GM12878 (cell line): ENCODE measurements around the gene PTK7. TPM values are rescaled to one million over a fixed set of nuclear protein-coding genes. Genes with fewer than 3 reads are reported as not detected.

Experiments used
- ATAC-seq: fragments of 200-7000 bp; cut with Tn5 transposase; 3 replicates; pipeline ENCODE4 v1.9.1; 2020; ENCODE audit warnings: mild to moderate bottlenecking, moderate library complexity
- BruUV-seq: library from RNA; stranded (reverse); fragments of 400-500 nt; replicated peaks from 2 replicates; lab custom pipeline; 2021; lab: Mats Ljungman, UMichigan
- CTCF ChIA-PET: fragments of 300-600 bp; sonication (Branson Sonifier 250); formaldehyde crosslinking; extraction: SDS; loops from one replicate; lab custom pipeline; 2021; ENCODE audit warnings: inconsistent platforms; lab: Yijun Ruan, JAX
- POLR2A ChIA-PET: fragments of 350-600 bp; formaldehyde crosslinking; extraction: SDS; loops from one replicate; lab custom pipeline; 2021; ENCODE audit warnings: inconsistent platforms; lab: Charles Lee
- RAD21 ChIA-PET: fragments of 300-600 bp; sonication (Branson Sonifier 250); formaldehyde crosslinking; loops from one replicate; lab custom pipeline; 2023; ENCODE audit warnings: antibody characterized with exemption; ENCODE audit not compliant: unreplicated experiment; lab: Charles Lee
- SMC1A ChIA-PET: fragments of 300-600 bp; sonication (Branson Sonifier 250); formaldehyde crosslinking; loops from one replicate; lab custom pipeline; 2023; ENCODE audit not compliant: unreplicated experiment, uncharacterized antibody; lab: Charles Lee
- DNase-seq: peaks from one replicate; pipeline ENCODE4 v3.0.0-alpha.2; 2011; ENCODE audit warnings: low read depth, low spot score
- FAIRE-seq: peaks from 3 replicates; lab custom pipeline; 2011; peaks lifted over from hg19 to GRCh38; lab: Jason Lieb, UNC
- H2AFZ ChIP-seq: 2 replicates; pipeline ENCODE4 v1.6.0; 2011; ENCODE audit warnings: low read depth, low read length, control low read depth; ENCODE audit not compliant: control insufficient read depth
- H3K27ac ChIP-seq: 2 replicates; pipeline ENCODE4 v1.5.1; 2011; ENCODE audit warnings: control low read depth; ENCODE audit not compliant: control insufficient read depth, insufficient read depth
- H3K27me3 ChIP-seq, 2 experiments: replicated peaks in 1 of 2; 2 replicates each; pipeline versions ENCODE4 v1.6.0 to v1.6.1; 2011; ENCODE audit warnings: low read length in 1 of 2; ENCODE audit not compliant: control insufficient read depth in 2 of 2, insufficient read depth in 2 of 2
- H3K36me3 ChIP-seq, 2 experiments: 2 replicates each; pipeline ENCODE4 v1.5.1; 2011; ENCODE audit warnings: low read length in 1 of 2; ENCODE audit not compliant: control insufficient read depth in 2 of 2, insufficient read depth in 2 of 2
- H3K4me1 ChIP-seq: 2 replicates; pipeline ENCODE4 v1.6.1; 2011; ENCODE audit warnings: mild to moderate bottlenecking, low read length, moderate library complexity, mixed read lengths; ENCODE audit not compliant: control insufficient read depth, insufficient read depth
- H3K4me2 ChIP-seq: 2 replicates; pipeline ENCODE4 v1.6.0; 2011; ENCODE audit warnings: control low read depth; ENCODE audit not compliant: control insufficient read depth, insufficient read depth
- H3K4me3 ChIP-seq: fragments of 200-600 bp; sonication (generic); 2 replicates; pipeline ENCODE4 v1.5.1; 2016
- H3K79me2 ChIP-seq: 2 replicates; pipeline ENCODE4 v1.6.0; 2011; ENCODE audit warnings: low read length; ENCODE audit not compliant: control insufficient read depth, insufficient read depth
- H3K9ac ChIP-seq: 2 replicates; pipeline ENCODE4 v1.8.0; 2011; ENCODE audit warnings: low read length, control low read depth, mixed read lengths; ENCODE audit not compliant: control insufficient read depth, insufficient read depth
- H3K9me3 ChIP-seq: replicated peaks from 3 replicates; pipeline ENCODE4 v1.5.1; 2011; ENCODE audit warnings: mild to moderate bottlenecking, low read length; ENCODE audit not compliant: control insufficient read depth, insufficient read depth
- H4K20me1 ChIP-seq: 2 replicates; pipeline ENCODE4 v1.6.0; 2011; ENCODE audit not compliant: control insufficient read depth, insufficient read depth
- BACH1 ChIP-seq: fragments of 450-650 bp; IDR thresholded peaks from 2 replicates; pipeline ENCODE4 v1.6.1; 2017; ENCODE audit warnings: mild to moderate bottlenecking, borderline replicate concordance
- DPF2 ChIP-seq: fragments of 450-650 bp; IDR thresholded peaks from 2 replicates; pipeline ENCODE4 v1.6.1; 2017; ENCODE audit warnings: mild to moderate bottlenecking
- ESRRA ChIP-seq: IDR thresholded peaks from 2 replicates; pipeline ENCODE4 v1.6.1; 2012; ENCODE audit warnings: mild to moderate bottlenecking, low read length, improper control_type of control experiment
- RAD21 ChIP-seq: IDR thresholded peaks from 2 replicates; pipeline ENCODE4 v1.6.1; 2011; ENCODE audit warnings: mild to moderate bottlenecking, low read depth, low read length, moderate library complexity; ENCODE audit not compliant: insufficient read depth
- SMC3 ChIP-seq: IDR thresholded peaks from 2 replicates; pipeline ENCODE4 v1.6.1; 2011; ENCODE audit warnings: low read length, improper control_type of control experiment, borderline replicate concordance
- TAF1 ChIP-seq: IDR thresholded peaks from 2 replicates; pipeline ENCODE4 v1.6.1; 2011; ENCODE audit warnings: mild to moderate bottlenecking, low read depth, low read length, borderline replicate concordance
- YY1 ChIP-seq: IDR thresholded peaks from 2 replicates; pipeline ENCODE4 v1.6.1; 2011; ENCODE audit warnings: low read depth, mild to moderate bottlenecking, low read length
- ZSCAN29 ChIP-seq: fragments of 450-650 bp; IDR thresholded peaks from 2 replicates; pipeline ENCODE4 v1.6.1; 2017; ENCODE audit warnings: mild to moderate bottlenecking, moderate library complexity
- ZZZ3 ChIP-seq: IDR thresholded peaks from 2 replicates; pipeline ENCODE4 v1.6.1; 2011; ENCODE audit warnings: low read depth; ENCODE audit not compliant: control insufficient read depth, insufficient read length
- whole genome bisulfite sequencing: methylation state at CpG from one replicate; pipeline ENCODE4 v1.1.6; 2016; ENCODE audit warnings: low lambda C conversion rate; ENCODE audit not compliant: insufficient replicate concordance, insufficient coverage; ENCODE audit errors: missing lambda C conversion rate; 5-methylcytosine and 5-hydroxymethylcytosine counted together
- in situ Hi-C: fragments of 300-500 bp; cut with MboI; formaldehyde crosslinking; loops from 9 replicates; pipeline ENCODE4 v1.14.3; 2018; ENCODE audit warnings: mixed read lengths
- intact Hi-C: fragments of 100-400 bp; cut with micrococcal nuclease; formaldehyde crosslinking; loops from one replicate; pipeline ENCODE4 v1.14.2; 2022; ENCODE audit not compliant: unreplicated experiment
- polyA plus RNA-seq, 11 experiments: library from polyadenylated mRNA; depleted of rRNA in 4 of 11; unstranded in 6 of 11; stranded (reverse) in 5 of 11; fragments of >200 nt; fragmentation: Nextera tagmentation in 4 of 11; fragmentation: Illumina TruSeq in 1 of 11; extraction: Ambion mirVana in 4 of 11; extraction: Trizol in 1 of 11; gene quantifications; 1 replicate in 1 of 11; 2 replicates in 10 of 11; pipeline versions ENCODE4 v1.2.1 to v1.2.3, GENCODE V29; 2011 to 2016; ENCODE audit warnings: inconsistent platforms in 2 of 11, missing spikeins in 2 of 11, low read depth in 1 of 11
- total RNA-seq, 4 experiments: library from RNA; depleted of rRNA in 3 of 4; stranded (reverse); fragments of >200 nt in 3 of 4; fragmentation: Illumina TruSeq in 1 of 4; extraction: Trizol in 1 of 4; gene quantifications; 2 replicates each; pipeline versions ENCODE4 v1.2.1 to v1.2.3, GENCODE V29; 2013 to 2021
- TF ChIP-seq, protein P1 (sequence below): IDR thresholded peaks from 2 replicates; pipeline ENCODE4 v1.6.1; 2012; ENCODE audit warnings: improper control_type of control experiment, low read depth, low read length; ENCODE audit not compliant: insufficient replicate concordance
- TF ChIP-seq, protein P2 (sequence below), 3 experiments: IDR thresholded peaks in 2 of 3; conservative IDR thresholded peaks in 1 of 3; 2 replicates each; pipeline ENCODE4 v1.5.1; 2011; ENCODE audit warnings: low read depth in 3 of 3, low read length in 3 of 3, mild to moderate bottlenecking in 3 of 3, control low read depth in 2 of 3, moderate library complexity in 2 of 3, inconsistent platforms in 1 of 3, mixed read lengths in 1 of 3; ENCODE audit not compliant: control insufficient read depth in 2 of 3, insufficient read depth in 1 of 3; ENCODE audit errors: extremely low read depth in 1 of 3

PTK7 gene
- total and polyA plus RNA-seq, 10 of the 15 experiments (the other 5 are each of a cell fraction or from before 2014, with no cell fraction given) = 0.18 to 14.4 (median 3.3) TPM; not detected in 1

DNA sequence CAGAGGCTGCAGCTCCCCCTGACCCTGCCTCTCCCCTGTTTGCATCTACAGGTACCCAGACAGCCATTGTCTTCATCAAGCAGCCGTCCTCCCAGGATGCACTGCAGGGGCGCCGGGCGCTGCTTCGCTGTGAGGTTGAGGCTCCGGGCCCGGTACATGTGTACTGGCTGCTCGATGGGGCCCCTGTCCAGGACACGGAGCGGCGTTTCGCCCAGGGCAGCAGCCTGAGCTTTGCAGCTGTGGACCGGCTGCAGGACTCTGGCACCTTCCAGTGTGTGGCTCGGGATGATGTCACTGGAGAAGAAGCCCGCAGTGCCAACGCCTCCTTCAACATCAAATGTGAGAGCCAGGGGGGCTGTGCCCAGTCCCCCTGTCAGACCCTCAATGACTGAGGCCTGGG is 52.8 kb downstream of the PTK7 start (continued):
- TF ChIP-seq, protein P1, sequence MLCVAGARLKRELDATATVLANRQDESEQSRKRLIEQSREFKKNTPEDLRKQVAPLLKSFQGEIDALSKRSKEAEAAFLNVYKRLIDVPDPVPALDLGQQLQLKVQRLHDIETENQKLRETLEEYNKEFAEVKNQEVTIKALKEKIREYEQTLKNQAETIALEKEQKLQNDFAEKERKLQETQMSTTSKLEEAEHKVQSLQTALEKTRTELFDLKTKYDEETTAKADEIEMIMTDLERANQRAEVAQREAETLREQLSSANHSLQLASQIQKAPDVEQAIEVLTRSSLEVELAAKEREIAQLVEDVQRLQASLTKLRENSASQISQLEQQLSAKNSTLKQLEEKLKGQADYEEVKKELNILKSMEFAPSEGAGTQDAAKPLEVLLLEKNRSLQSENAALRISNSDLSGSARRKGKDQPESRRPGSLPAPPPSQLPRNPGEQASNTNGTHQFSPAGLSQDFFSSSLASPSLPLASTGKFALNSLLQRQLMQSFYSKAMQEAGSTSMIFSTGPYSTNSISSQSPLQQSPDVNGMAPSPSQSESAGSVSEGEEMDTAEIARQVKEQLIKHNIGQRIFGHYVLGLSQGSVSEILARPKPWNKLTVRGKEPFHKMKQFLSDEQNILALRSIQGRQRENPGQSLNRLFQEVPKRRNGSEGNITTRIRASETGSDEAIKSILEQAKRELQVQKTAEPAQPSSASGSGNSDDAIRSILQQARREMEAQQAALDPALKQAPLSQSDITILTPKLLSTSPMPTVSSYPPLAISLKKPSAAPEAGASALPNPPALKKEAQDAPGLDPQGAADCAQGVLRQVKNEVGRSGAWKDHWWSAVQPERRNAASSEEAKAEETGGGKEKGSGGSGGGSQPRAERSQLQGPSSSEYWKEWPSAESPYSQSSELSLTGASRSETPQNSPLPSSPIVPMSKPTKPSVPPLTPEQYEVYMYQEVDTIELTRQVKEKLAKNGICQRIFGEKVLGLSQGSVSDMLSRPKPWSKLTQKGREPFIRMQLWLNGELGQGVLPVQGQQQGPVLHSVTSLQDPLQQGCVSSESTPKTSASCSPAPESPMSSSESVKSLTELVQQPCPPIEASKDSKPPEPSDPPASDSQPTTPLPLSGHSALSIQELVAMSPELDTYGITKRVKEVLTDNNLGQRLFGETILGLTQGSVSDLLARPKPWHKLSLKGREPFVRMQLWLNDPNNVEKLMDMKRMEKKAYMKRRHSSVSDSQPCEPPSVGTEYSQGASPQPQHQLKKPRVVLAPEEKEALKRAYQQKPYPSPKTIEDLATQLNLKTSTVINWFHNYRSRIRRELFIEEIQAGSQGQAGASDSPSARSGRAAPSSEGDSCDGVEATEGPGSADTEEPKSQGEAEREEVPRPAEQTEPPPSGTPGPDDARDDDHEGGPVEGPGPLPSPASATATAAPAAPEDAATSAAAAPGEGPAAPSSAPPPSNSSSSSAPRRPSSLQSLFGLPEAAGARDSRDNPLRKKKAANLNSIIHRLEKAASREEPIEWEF = no peak
- TF ChIP-seq ZZZ3 = no peak
- no peak for TF ChIP-seq ZSCAN29
- TF ChIP-seq BACH1 = no peak
- TF ChIP-seq, all 136 proteins: peak for 0

DNA sequence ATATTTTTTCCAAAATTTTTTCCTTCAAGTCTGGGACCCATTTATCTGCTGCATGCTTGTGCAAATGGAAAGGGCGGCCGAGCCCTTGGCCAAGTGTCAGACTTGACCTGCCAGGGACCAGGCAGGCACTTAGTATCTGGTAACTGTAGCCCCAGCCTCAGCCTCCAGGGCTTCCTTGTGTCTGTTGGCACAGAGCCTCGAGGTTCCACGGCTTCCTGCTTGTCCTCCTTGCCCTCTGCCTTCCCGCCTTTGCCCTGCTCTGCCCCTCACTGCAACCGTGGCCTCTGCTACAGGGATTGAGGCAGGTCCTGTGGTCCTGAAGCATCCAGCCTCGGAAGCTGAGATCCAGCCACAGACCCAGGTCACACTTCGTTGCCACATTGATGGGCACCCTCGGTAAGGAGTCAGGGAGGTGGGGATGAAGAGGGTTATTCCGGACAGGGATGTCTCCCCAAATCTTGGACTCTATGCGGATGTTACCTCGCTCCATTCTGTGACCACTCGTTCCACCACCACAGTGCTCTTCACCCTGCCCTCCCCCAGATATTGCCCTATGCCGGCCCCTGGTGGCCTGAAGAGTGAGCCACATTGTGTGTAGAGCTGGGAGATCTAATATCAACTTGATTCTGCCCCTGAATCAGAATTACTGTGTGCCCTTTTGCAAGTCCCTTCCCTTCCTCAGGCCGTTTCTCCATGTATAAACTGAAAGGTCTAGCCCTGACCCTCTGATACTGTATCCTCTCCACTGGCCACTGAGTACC is 53.5 kb downstream of the PTK7 start:
- no peaks in the 10 kb centered on the region for H3K4me1 ChIP-seq
- TF ChIP-seq DPF2 (no peak), SMC3 (peak; percentile 81), RAD21 (peak; percentile 82), YY1 (0 out of 2 replicates have a peak, but pooled peaks have one; percentile 12), ESRRA (no peak), TAF1 (no peak)
- TF ChIP-seq, protein P2, sequence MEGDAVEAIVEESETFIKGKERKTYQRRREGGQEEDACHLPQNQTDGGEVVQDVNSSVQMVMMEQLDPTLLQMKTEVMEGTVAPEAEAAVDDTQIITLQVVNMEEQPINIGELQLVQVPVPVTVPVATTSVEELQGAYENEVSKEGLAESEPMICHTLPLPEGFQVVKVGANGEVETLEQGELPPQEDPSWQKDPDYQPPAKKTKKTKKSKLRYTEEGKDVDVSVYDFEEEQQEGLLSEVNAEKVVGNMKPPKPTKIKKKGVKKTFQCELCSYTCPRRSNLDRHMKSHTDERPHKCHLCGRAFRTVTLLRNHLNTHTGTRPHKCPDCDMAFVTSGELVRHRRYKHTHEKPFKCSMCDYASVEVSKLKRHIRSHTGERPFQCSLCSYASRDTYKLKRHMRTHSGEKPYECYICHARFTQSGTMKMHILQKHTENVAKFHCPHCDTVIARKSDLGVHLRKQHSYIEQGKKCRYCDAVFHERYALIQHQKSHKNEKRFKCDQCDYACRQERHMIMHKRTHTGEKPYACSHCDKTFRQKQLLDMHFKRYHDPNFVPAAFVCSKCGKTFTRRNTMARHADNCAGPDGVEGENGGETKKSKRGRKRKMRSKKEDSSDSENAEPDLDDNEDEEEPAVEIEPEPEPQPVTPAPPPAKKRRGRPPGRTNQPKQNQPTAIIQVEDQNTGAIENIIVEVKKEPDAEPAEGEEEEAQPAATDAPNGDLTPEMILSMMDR (IDR thresholded peaks at IDR 0.05 in 2 of 3, conservative IDR thresholded peaks at IDR 0.05 in 1 of 3; ENCODE audit: control insufficient read depth in 2 of 3, extremely low read depth in 1 of 3, insufficient read depth in 1 of 3, low read depth in 3 of 3, low read length in 3 of 3) = peak; percentile 54 to 70 (median 64); a peak in 5 of 6 replicates
- H4K20me1 ChIP-seq = no peaks in the 10 kb centered on the region
- DNase-seq = no peak
- H3K9ac ChIP-seq = no peak overlapping the region
- in situ Hi-C loops (no loop called here), intact Hi-C loops (no loop called here)
- POLR2A ChIA-PET = interaction anchor here (0.7 kb wide), 1 partner anchor 1011 kb away, joined by 3 read pairs; no protein-coding TSS in a partner anchor
- CTCF ChIA-PET = interaction anchor here (0.7 to 3.1 kb wide), 8 partner anchors 14 to 229 kb away, joined by 3 to 13 read pairs (median 4); partner anchors contain the start of gene KLHDC3
- FAIRE-seq = no peak
- peaks cover 0 to 1% of the 10 kb centered on the region in 2 experiments; a peak in 1 of 4 replicates for H3K27me3 ChIP-seq
- no TSS peak for BruUV-seq
- no peaks in the 10 kb centered on the region for H3K36me3 ChIP-seq
- H3K4me3 ChIP-seq = no peak overlapping the region
- SMC1A ChIA-PET = interaction anchor here (0.7 to 1.2 kb wide), 3 partner anchors 58 to 228 kb away, joined by 3 to 4 read pairs (median 3); no protein-coding TSS in a partner anchor
- H3K27ac ChIP-seq = no peak overlapping the region
- H3K79me2 ChIP-seq = no peaks in the 10 kb centered on the region
- H3K9me3 ChIP-seq = no peaks in the 10 kb centered on the region; the same call in 2 of the 3 replicates
- ATAC-seq = peak; percentile 91
- 6% methylated on average over 15 of the region's 15 CpGs for WGBS
- RAD21 ChIA-PET = interaction anchor here (1.6 kb wide), 2 partner anchors 60 to 221 kb away, joined by 3 to 4 read pairs; no protein-coding TSS in a partner anchor
- H3K4me2 ChIP-seq = no peak overlapping the region
- H2AFZ ChIP-seq = no peak overlapping the region
